Measurements from ENCODE around the gene RPS26. TPM values are rescaled to one million over a fixed set of nuclear protein-coding genes. Genes with fewer than 3 reads are reported as not detected.
A peak's percentile ranks its signal among the peaks of the same experiment; 100 is the strongest.

RPS26 gene
- total RNA-seq, 5 donors from 2014 or later (not counting 1 experiment from before 2014, with no cell fraction given): 30.3 to 141 (median 49.9) TPM

DNA sequence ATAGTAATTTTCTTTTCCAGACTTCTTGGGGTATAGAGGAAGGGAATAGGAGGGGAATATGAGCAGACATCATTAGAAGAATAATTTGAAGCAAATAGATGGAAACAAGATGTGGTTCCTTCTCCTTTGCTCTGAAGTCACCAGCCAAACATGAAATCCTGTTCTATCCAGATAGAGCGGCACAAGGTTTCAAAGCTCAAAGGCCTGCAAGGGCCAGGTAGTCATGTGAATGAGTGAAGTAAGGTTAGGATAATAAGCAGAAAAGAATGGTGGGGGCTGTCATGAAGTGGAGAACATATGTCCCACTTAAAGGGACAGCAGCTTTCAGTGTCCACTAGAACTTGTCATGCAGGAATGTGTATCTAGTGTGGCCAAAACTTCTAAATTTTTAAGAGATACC lies 23.4 kb upstream of the RPS26 start:
- Histone ChIP-seq H3K27ac (ENCODE audit: low read length) (no peak overlapping the region), H3K27me3 (replicated peaks in 1 of 2; ENCODE audit: control insufficient read depth in 2 of 2, extremely low read depth in 1 of 2, insufficient read depth in 2 of 2, low read length in 1 of 2) (no peaks in the 10 kb centered on the region), H3K4me3 (ENCODE audit: control insufficient read depth in 1 of 2, extremely low read depth in 1 of 2, low read length in 1 of 2) (no peak overlapping the region), H3K36me3 (ENCODE audit: control insufficient read depth in 2 of 2, extremely low read depth in 1 of 2, insufficient read depth in 1 of 2, low read length in 1 of 2) (no peaks in the 10 kb centered on the region), H3K9me3 (no peaks in the 10 kb centered on the region), H3K4me1 (ENCODE audit: control insufficient read depth in 1 of 2, extremely low read depth in 1 of 2, insufficient read depth in 2 of 2, low read length in 2 of 2) (peaks cover 13 to 22% of the 10 kb centered on the region in 2 experiments)
- Mint-ChIP-seq H3K27me3 (no peaks in the 10 kb centered on the region), H3K36me3 (peaks cover 3% of the 10 kb centered on the region), H3K4me3 (no peak overlapping the region), H3K4me1 (peaks cover 19 to 30% (median 20%) of the 10 kb centered on the region in 3 donors), H3K27ac (peak overlapping the region in 1 of 2 donors; percentile 39), H3K9me3 (no peaks in the 10 kb centered on the region)
- ChIA-PET CTCF (interaction anchor here in 1 of 2 donors (0.6 kb wide), 1 partner anchor 10 kb away, joined by 3 read pairs; no protein-coding TSS in a partner anchor), POLR2A (no interaction called here)
- DNase-seq (no peak), ATAC-seq (replicated peaks in 1 of 4) (no peak)
- 100% methylated on average over 1 of the region's 1 CpG for WGBS (ENCODE audit: insufficient coverage)

DNA sequence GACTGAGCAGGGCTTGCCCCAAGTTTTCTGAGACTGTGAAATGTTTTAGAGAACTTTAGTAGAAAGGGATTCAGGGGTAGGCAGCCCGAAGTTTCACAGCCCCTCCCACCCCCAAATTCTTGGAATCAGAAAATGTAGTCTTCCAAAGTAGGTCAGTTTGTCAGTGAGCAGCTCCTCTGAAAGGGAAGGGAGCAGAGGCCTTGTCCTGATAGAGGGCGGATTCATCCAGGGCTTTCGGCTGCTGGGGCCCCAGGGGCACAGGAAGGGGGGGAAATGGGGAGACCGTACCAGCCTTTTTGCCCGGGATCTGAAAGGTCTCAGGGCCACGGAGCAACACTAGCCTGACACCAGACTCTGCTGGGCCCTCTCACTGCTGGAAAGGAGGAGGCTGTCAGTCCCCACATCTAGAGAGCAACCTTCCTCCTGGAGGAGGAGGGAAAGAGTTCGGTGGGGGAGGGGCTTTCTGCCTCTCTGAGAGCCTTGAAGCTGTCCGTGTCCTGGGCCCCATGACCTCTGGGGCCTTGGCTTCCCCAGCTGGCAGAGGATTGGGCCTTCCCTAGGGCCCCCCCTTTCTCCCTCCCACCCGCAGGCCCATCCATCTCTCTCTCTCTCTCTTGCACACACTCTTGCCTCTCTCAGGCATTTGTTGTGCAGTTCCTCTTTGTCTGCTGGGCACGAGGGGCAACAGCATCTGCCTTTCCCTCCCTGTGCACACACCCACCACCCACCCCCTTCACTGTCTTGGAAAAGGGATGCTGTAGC lies 21.1 kb upstream of the RPS26 start, which contains the start of gene IKZF4:
Gene IKZF4, plus strand, starts transcription at position 621 of the 762 bp plus-strand sequence. CDS start 451 bp downstream, outside the sequence.
- DNase-seq (peak in 1 of 35 experiments; percentile 15), ATAC-seq (replicated peaks in 1 of 4) (peak; percentile 36 to 45 (median 41))
- H3K27ac ChIP-seq (ENCODE audit: low read length): peak within 1 kb of the TSS; percentile 22
- WGBS (ENCODE audit: insufficient coverage): 67% methylated on average over 6 of the region's 10 CpGs
- H3K9me3 ChIP-seq: no peaks in the 10 kb centered on the region
- Mint-ChIP-seq H3K4me3 (peak within 1 kb of the TSS; percentile 82 to 97 (median 89)), H3K36me3 (peaks cover 7% of the 10 kb centered on the region), H3K4me1 (peaks cover 20 to 34% (median 26%) of the 10 kb centered on the region in 3 donors), H3K9me3 (no peaks in the 10 kb centered on the region), H3K27ac (peak within 1 kb of the TSS; percentile 93 to 95), H3K27me3 (no peaks in the 10 kb centered on the region)
- H3K27me3 ChIP-seq (replicated peaks in 1 of 2; ENCODE audit: control insufficient read depth in 2 of 2, extremely low read depth in 1 of 2, insufficient read depth in 2 of 2, low read length in 1 of 2): no peaks in the 10 kb centered on the region
- peaks cover 13 to 24% of the 10 kb centered on the region in 2 experiments for H3K4me1 ChIP-seq (ENCODE audit: control insufficient read depth in 1 of 2, extremely low read depth in 1 of 2, insufficient read depth in 2 of 2, low read length in 2 of 2)
- POLR2A ChIA-PET: no interaction called here
- H3K4me3 ChIP-seq (ENCODE audit: control insufficient read depth in 1 of 2, extremely low read depth in 1 of 2, low read length in 1 of 2): peak within 1 kb of the TSS; percentile 47 to 74
- CTCF ChIA-PET: interaction anchor here (0.5 to 1.3 kb wide), 4 partner anchors 8 to 142 kb away, joined by 3 to 4 read pairs (median 3); no protein-coding TSS in a partner anchor
- peaks cover 0 to 7% of the 10 kb centered on the region in 2 donors for H3K36me3 ChIP-seq (ENCODE audit: control insufficient read depth in 2 of 2, extremely low read depth in 1 of 2, insufficient read depth in 1 of 2, low read length in 1 of 2)

DNA sequence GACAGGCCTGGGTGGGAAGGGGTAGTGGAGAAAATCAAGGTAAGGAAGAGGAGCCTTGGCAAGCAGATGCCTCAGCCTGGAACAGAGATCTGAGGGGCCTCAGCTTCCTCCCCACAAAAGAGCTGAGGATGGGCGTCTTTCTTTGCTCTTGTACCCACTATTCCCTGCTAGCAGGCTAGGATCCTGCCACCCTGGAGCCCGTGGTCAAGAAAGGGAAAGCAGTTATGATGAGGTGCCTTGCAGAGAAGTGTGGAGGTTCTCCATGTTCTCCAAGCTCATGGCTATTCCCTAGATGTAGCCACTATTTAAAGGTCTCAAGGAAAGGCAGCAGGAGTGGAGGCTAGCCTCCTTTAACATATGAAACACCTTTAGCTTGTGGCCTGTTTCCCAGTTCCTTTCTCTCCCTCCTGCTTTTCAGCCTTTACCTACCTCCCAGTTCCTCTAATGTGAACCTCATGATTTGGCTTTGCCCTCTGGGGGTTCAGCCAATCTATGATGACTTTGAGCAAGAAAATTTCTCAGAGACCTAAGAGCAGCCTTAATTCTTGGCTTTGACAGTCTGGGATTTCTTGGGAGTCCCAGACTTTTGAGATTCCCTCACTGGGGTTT lies 19.7 kb upstream of the RPS26 start:
- H3K4me3 Mint-ChIP-seq: peak overlapping the region; percentile 82 to 97 (median 89)
- peak overlapping the region; percentile 93 to 95 for H3K27ac Mint-ChIP-seq
- H3K9me3 Mint-ChIP-seq: no peaks in the 10 kb centered on the region
- peaks cover 7% of the 10 kb centered on the region for H3K36me3 Mint-ChIP-seq
- no peaks in the 10 kb centered on the region for H3K27me3 Mint-ChIP-seq
- no peaks in the 10 kb centered on the region for H3K9me3 ChIP-seq
- no peak overlapping the region for H3K27ac ChIP-seq (ENCODE audit: low read length)
- H3K4me3 ChIP-seq (ENCODE audit: control insufficient read depth in 1 of 2, extremely low read depth in 1 of 2, low read length in 1 of 2): peak overlapping the region; percentile 47 to 74
- ChIA-PET POLR2A (no interaction called here), CTCF (no interaction called here)
- peak in 1 of 4 experiments; percentile 40 for ATAC-seq (replicated peaks in 1 of 4)
- no CpG with 5 or more reads among the region's 2 CpGs for WGBS (ENCODE audit: insufficient coverage)
- H3K27me3 ChIP-seq (replicated peaks in 1 of 2; ENCODE audit: control insufficient read depth in 2 of 2, extremely low read depth in 1 of 2, insufficient read depth in 2 of 2, low read length in 1 of 2): no peaks in the 10 kb centered on the region
- peaks cover 0 to 10% of the 10 kb centered on the region in 2 donors for H3K36me3 ChIP-seq (ENCODE audit: control insufficient read depth in 2 of 2, extremely low read depth in 1 of 2, insufficient read depth in 1 of 2, low read length in 1 of 2)
- peaks cover 20 to 34% (median 26%) of the 10 kb centered on the region in 3 donors for H3K4me1 Mint-ChIP-seq
- peaks cover 13 to 24% of the 10 kb centered on the region in 2 experiments for H3K4me1 ChIP-seq (ENCODE audit: control insufficient read depth in 1 of 2, extremely low read depth in 1 of 2, insufficient read depth in 2 of 2, low read length in 2 of 2)
- no peak for DNase-seq

- Histone ChIP-seq H3K27me3 (replicated peaks in 1 of 2; ENCODE audit: control insufficient read depth in 2 of 2, extremely low read depth in 1 of 2, insufficient read depth in 2 of 2, low read length in 1 of 2) (no peaks in the 10 kb centered on the region), H3K4me3 (ENCODE audit: control insufficient read depth in 1 of 2, extremely low read depth in 1 of 2, low read length in 1 of 2) (no peak overlapping the region), H3K4me1 (ENCODE audit: control insufficient read depth in 1 of 2, extremely low read depth in 1 of 2, insufficient read depth in 2 of 2, low read length in 2 of 2) (peaks cover 15 to 18% of the 10 kb centered on the region in 2 experiments), H3K9me3 (no peaks in the 10 kb centered on the region), H3K36me3 (ENCODE audit: control insufficient read depth in 2 of 2, extremely low read depth in 1 of 2, insufficient read depth in 1 of 2, low read length in 1 of 2) (peaks cover 0 to 27% of the 10 kb centered on the region in 2 donors), H3K27ac (ENCODE audit: low read length) (no peak overlapping the region)
- peak overlapping the region in 1 of 2 donors; percentile 66 for H3K27ac Mint-ChIP-seq
- ATAC-seq (replicated peaks in 1 of 4) (no peak), DNase-seq (no peak)
- peaks cover 24 to 36% (median 33%) of the 10 kb centered on the region in 3 donors for H3K4me1 Mint-ChIP-seq
- whole genome bisulfite sequencing (ENCODE audit: insufficient coverage): no CpG with 5 or more reads among the region's 5 CpGs
- H3K9me3 Mint-ChIP-seq: no peaks in the 10 kb centered on the region
- ChIA-PET POLR2A (interaction anchor here in 1 of 2 donors (0.6 to 0.7 kb wide), 3 partner anchors 24 to 1485 kb away, joined by 3 to 9 read pairs (median 5); no protein-coding TSS in a partner anchor), CTCF (interaction anchor here (0.6 to 3.3 kb wide), 11 partner anchors 8 to 290 kb away, joined by 3 to 15 read pairs (median 6); no protein-coding TSS in a partner anchor)
- H3K27me3 Mint-ChIP-seq: no peaks in the 10 kb centered on the region
- peaks cover 45% of the 10 kb centered on the region for H3K36me3 Mint-ChIP-seq
- no peak overlapping the region for H3K4me3 Mint-ChIP-seq
Measured at GRCh38 chr12:56028511-56029165, 13.1 kb upstream of the RPS26 start.

GRCh38 chr12:56029166-56029519 lies 12.6 kb upstream of the RPS26 start:
- CTCF ChIA-PET: interaction anchor here (0.6 to 3.3 kb wide), 11 partner anchors 9 to 291 kb away, joined by 3 to 15 read pairs (median 4); partner anchors contain the start of gene SUOX (in 1 of the 2)
- H3K9me3 Mint-ChIP-seq: no peaks in the 10 kb centered on the region
- Histone ChIP-seq H3K4me1 (ENCODE audit: control insufficient read depth in 1 of 2, extremely low read depth in 1 of 2, insufficient read depth in 2 of 2, low read length in 2 of 2) (peaks cover 15 to 18% of the 10 kb centered on the region in 2 experiments), H3K4me3 (ENCODE audit: control insufficient read depth in 1 of 2, extremely low read depth in 1 of 2, low read length in 1 of 2) (no peak overlapping the region), H3K27ac (ENCODE audit: low read length) (no peak overlapping the region), H3K9me3 (no peaks in the 10 kb centered on the region), H3K27me3 (replicated peaks in 1 of 2; ENCODE audit: control insufficient read depth in 2 of 2, extremely low read depth in 1 of 2, insufficient read depth in 2 of 2, low read length in 1 of 2) (no peaks in the 10 kb centered on the region), H3K36me3 (ENCODE audit: control insufficient read depth in 2 of 2, extremely low read depth in 1 of 2, insufficient read depth in 1 of 2, low read length in 1 of 2) (peaks cover 0 to 27% of the 10 kb centered on the region in 2 donors)
- DNase-seq (no peak), ATAC-seq (replicated peaks in 1 of 4) (no peak)
- POLR2A ChIA-PET: interaction anchor here in 1 of 2 donors (0.6 kb wide), 2 partner anchors 24 to 33 kb away, joined by 3 to 5 read pairs; no protein-coding TSS in a partner anchor
- H3K27ac Mint-ChIP-seq: peak overlapping the region in 1 of 2 donors; percentile 66
- H3K27me3 Mint-ChIP-seq: no peaks in the 10 kb centered on the region
- H3K36me3 Mint-ChIP-seq: peaks cover 43% of the 10 kb centered on the region
- H3K4me1 Mint-ChIP-seq: peaks cover 24 to 31% (median 29%) of the 10 kb centered on the region in 3 donors
- no peak overlapping the region for H3K4me3 Mint-ChIP-seq

Measured in T-cell (primary cell).